HEK293T (cell line): ENCODE measurements around the gene AAK1.

Source experiments
- CTCF ChIA-PET: fragments of 350-600 bp; formaldehyde crosslinking; extraction: SDS; loops from one replicate; lab custom pipeline; 2021; ENCODE audit warnings: antibody characterized with exemption, inconsistent platforms; lab: Yijun Ruan, JAX
- POLR2A ChIA-PET: fragments of 350-600 bp; formaldehyde crosslinking; extraction: SDS; loops from one replicate; lab custom pipeline; 2020; ENCODE audit warnings: antibody characterized with exemption, inconsistent platforms; lab: Yijun Ruan, JAX
- DNase-seq: peaks from one replicate; pipeline ENCODE4 v3.0.0; 2012; ENCODE audit warnings: mixed read lengths; ENCODE audit errors: extremely low spot score
- ARNT ChIP-seq: fragments of 450-650 bp; IDR thresholded peaks from 2 replicates; pipeline ENCODE4 v1.6.1; 2017; ENCODE audit warnings: mild to moderate bottlenecking
- BHLHE40 ChIP-seq: fragments of 450-650 bp; IDR thresholded peaks from 2 replicates; pipeline ENCODE4 v1.6.1; 2016; ENCODE audit warnings: mild to moderate bottlenecking, moderate library complexity, borderline replicate concordance
- CTBP1 ChIP-seq: fragments of 450-650 bp; IDR thresholded peaks from 2 replicates; pipeline ENCODE4 v1.6.1; 2016; ENCODE audit warnings: borderline replicate concordance
- ELF4 ChIP-seq: fragments of 450-650 bp; IDR thresholded peaks from 2 replicates; pipeline ENCODE4 v1.6.1; 2017; ENCODE audit warnings: antibody characterized with exemption
- FOXA1 ChIP-seq: fragments of 450-650 bp; IDR thresholded peaks from 2 replicates; pipeline ENCODE4 v1.6.1; 2016; ENCODE audit warnings: mild to moderate bottlenecking
- FOXK2 ChIP-seq: fragments of 450-650 bp; IDR thresholded peaks from 2 replicates; pipeline ENCODE4 v1.6.1; 2016; ENCODE audit warnings: mild to moderate bottlenecking
- FOXM1 ChIP-seq: fragments of 450-650 bp; IDR thresholded peaks from 2 replicates; pipeline ENCODE4 v1.6.1; 2017; ENCODE audit warnings: mild to moderate bottlenecking, borderline replicate concordance
- HDGF ChIP-seq: fragments of 450-650 bp; IDR thresholded peaks from 2 replicates; pipeline ENCODE4 v1.6.1; 2017; ENCODE audit warnings: antibody characterized with exemption, borderline replicate concordance
- L3MBTL2 ChIP-seq: fragments of 450-650 bp; conservative IDR thresholded peaks from 2 replicates; pipeline ENCODE4 v1.6.1; 2016; ENCODE audit warnings: mild to moderate bottlenecking
- LEF1 ChIP-seq: fragments of 450-650 bp; IDR thresholded peaks from 2 replicates; pipeline ENCODE4 v1.6.1; 2017; ENCODE audit warnings: mild to moderate bottlenecking, borderline replicate concordance
- NFRKB ChIP-seq: fragments of 450-650 bp; IDR thresholded peaks from 2 replicates; pipeline ENCODE4 v1.6.1; 2016; ENCODE audit warnings: mild to moderate bottlenecking, moderate library complexity
- SP1 ChIP-seq: fragments of 450-650 bp; IDR thresholded peaks from 2 replicates; pipeline ENCODE4 v1.6.1; 2017
- SUZ12 ChIP-seq: fragments of 450-650 bp; IDR thresholded peaks from 2 replicates; pipeline ENCODE4 v1.6.1; 2016; ENCODE audit warnings: mild to moderate bottlenecking
- TARDBP ChIP-seq: fragments of 450-650 bp; IDR thresholded peaks from 2 replicates; pipeline ENCODE4 v1.6.1; 2016
- ZNF384 ChIP-seq: fragments of 450-650 bp; IDR thresholded peaks from 2 replicates; pipeline ENCODE4 v1.6.1; 2016
- TF ChIP-seq, protein P1 (sequence below): fragments of 450-650 bp; IDR thresholded peaks from 2 replicates; pipeline ENCODE4 v1.6.1; 2016

Gene AAK1

DNA sequence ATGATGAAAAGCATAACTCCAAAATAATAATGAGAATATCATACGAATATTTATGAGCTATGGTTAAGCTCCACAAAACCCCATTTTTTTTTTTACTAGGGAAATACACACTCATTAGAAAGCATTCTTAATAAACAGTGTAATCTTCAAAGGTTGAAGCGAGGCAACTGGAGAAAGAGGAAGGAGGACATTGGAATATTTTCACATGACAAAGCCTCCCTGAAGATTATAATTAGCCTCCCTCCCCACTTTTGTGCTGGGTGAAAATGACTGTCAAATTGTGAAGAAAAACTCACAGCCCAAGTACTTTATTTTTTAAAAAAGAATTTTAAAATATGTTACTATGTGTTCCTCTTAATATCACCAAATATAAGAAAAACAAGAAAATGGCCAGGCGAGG is 142.2 kb downstream of the AAK1 start:
- TF ChIP-seq, protein P1, sequence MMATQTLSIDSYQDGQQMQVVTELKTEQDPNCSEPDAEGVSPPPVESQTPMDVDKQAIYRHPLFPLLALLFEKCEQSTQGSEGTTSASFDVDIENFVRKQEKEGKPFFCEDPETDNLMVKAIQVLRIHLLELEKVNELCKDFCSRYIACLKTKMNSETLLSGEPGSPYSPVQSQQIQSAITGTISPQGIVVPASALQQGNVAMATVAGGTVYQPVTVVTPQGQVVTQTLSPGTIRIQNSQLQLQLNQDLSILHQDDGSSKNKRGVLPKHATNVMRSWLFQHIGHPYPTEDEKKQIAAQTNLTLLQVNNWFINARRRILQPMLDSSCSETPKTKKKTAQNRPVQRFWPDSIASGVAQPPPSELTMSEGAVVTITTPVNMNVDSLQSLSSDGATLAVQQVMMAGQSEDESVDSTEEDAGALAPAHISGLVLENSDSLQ = no peak
- TF ChIP-seq CTBP1 (no peak), ARNT (no peak), NFRKB (no peak), FOXK2 (no peak), BHLHE40 (no peak), LEF1 (no peak), FOXM1 (no peak), ZNF384 (no peak), SUZ12 (no peak), FOXA1 (no peak), SP1 (no peak), L3MBTL2 (no peak), HDGF (no peak), ELF4 (no peak), TARDBP (no peak)
- CTCF ChIA-PET = no interaction called here
- POLR2A ChIA-PET = no interaction called here
- DNase-seq = no peak

DNA sequence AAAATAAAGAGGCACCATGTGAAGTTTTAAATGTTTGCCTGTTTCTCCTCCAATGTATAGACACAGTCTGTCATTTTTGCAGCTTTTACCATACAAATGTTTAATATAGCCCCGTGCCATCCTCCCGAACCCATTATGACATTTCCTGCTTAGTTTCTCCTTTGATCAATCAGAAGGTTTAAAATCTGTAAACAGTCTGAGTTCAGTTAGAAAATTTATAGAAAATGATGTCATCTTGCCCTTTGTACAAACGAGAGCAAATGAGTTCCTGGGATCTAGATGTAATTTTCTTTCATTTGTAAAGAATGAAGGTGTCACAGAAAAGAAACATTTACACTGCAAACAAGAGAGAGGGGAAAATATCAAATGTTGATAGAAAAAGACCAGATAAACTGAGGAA is 143.6 kb downstream of the AAK1 start:
- no peak for DNase-seq
- POLR2A ChIA-PET = no interaction called here
- TF ChIP-seq TARDBP = no peak
- no peak for TF ChIP-seq LEF1
- no peak for TF ChIP-seq NFRKB
- no peak for TF ChIP-seq FOXM1
- no peak for TF ChIP-seq ELF4
- no peak for TF ChIP-seq ARNT
- no peak for TF ChIP-seq CTBP1
- TF ChIP-seq SUZ12 = no peak
- no peak for TF ChIP-seq HDGF
- no peak for TF ChIP-seq FOXK2
- no peak for TF ChIP-seq ZNF384
- CTCF ChIA-PET = no interaction called here

DNA sequence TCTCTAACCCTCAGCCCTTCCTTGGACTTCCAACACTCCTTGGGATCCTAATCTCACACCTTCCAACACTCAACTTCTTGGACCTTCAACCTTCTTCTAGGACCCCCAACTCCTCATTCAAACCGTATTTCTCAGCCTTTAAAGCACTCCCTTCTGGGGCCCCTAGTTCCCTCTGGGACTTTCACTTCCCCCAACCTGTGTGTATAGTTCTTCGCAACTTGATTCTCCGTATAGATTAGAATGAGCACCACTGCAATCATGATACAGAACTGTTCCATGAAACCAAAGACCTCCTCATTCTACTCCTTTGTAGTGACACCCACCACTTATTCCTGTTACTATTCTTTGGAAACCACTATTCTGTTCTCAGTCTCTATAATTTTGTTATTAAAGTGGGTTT is 144.3 kb downstream of the AAK1 start:
- TF ChIP-seq FOXK2 (no peak), BHLHE40 (no peak), L3MBTL2 (no peak), TARDBP (no peak), NFRKB (no peak), ARNT (no peak), FOXA1 (no peak), HDGF (no peak), SP1 (no peak), FOXM1 (no peak), ZNF384 (no peak), CTBP1 (no peak), SUZ12 (no peak), LEF1 (no peak), ELF4 (no peak)
- TF ChIP-seq, protein P1 = no peak
- CTCF ChIA-PET = no interaction called here
- no peak for DNase-seq
- POLR2A ChIA-PET = no interaction called here

DNA sequence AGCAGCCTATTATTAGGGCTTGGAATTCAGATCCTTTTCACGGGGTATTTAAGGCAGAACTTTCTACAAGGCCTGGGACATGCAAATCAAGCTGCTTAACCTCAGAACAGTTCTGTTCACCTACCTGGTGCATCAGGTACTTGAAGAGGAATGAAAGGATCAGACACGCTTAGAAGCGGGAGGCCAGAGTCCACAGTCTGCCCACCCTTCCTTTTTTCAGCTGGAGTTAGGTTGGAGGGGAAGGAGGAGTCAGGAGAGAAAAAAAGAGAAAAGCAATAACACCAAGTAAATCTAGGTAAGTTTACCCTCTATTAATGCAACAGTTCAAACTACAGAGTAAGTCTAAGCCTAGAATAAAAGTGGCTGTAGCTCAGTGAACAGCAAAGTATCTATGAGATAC is 147.7 kb downstream of the AAK1 start:
- no peak for TF ChIP-seq CTBP1
- TF ChIP-seq ZNF384 = no peak
- ChIA-PET CTCF (no interaction called here), POLR2A (no interaction called here)

DNA sequence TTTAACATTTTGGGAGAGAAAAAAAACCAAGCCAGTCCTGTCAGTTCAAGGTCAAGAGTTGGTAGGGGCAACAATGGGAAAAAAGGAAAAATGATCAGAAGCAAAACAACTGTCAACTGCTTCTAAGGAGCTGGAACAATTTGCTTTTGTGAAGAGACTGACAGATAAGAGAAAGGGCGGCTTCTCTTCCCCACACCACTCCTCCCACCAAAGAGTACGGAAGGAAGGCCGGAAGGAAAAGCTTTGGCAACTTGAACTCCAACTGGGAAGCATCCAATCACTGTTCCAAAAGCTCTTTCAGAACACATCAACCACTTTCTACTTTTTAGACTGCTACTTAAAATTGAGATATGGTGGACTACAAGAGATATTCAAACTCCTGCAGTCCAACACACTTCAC is 148.5 kb downstream of the AAK1 start:
- POLR2A ChIA-PET = no interaction called here
- TF ChIP-seq NFRKB (no peak), ARNT (no peak), ZNF384 (no peak), LEF1 (no peak), FOXK2 (no peak), TARDBP (no peak), CTBP1 (no peak), BHLHE40 (no peak), ELF4 (no peak), L3MBTL2 (no peak), FOXM1 (no peak), SP1 (no peak)
- TF ChIP-seq, protein P1 = no peak
- DNase-seq = no peak
- CTCF ChIA-PET = no interaction called here

More for the DNA sequence above, 147.7 kb downstream of the AAK1 start:
- DNase-seq = no peak

DNA sequence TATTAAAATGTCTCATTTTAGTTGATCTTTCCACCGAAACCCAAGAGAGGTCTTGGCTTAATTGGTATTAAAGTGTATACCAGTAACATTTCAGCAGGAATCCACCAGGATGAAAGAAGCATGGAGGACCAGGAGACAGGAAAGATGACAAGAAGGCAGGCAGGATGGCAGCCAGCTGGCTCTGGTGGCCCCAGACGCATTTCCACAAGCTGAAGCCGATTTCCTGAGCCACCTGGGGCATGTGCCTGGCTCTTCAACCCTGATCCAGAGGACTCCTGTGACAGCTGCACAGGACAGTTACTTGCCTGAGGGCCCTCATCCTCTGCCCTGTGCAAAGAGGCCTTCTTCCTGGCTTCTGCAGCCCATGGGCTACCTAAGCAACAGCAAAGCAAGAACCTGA is 149.4 kb downstream of the AAK1 start:
- TF ChIP-seq HDGF (no peak), SUZ12 (no peak), LEF1 (no peak)
- ChIA-PET CTCF (no interaction called here), POLR2A (no interaction called here)
- no peak for DNase-seq

DNA sequence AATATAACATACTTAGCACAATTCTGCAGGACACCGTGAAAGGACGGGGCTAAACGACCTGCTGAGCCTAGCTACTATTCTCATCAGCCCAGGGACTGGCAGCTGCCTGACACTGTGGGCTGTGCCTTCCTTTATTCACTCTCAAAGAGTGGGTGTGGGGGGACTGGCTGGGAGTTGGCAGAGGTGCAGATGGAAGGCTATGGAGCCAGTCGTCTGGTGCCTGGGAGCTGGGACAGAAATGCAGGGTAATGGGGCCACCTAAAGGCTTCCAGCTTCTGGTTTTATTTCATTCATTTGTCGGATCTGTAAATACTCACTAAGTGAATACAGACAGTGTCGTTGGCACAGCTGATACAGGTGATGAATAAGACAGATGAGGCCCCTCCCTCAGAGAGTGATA is 150.3 kb downstream of the AAK1 start:
- ChIA-PET CTCF (no interaction called here), POLR2A (no interaction called here)
- no peak for DNase-seq
- no peak for TF ChIP-seq ZNF384
- no peak for TF ChIP-seq FOXK2
- TF ChIP-seq SUZ12 = no peak
- no peak for TF ChIP-seq HDGF
- no peak for TF ChIP-seq SP1
- TF ChIP-seq FOXM1 = no peak
- no peak for TF ChIP-seq TARDBP
- TF ChIP-seq L3MBTL2 = no peak
- no peak for TF ChIP-seq NFRKB
- TF ChIP-seq LEF1 = no peak
- no peak for TF ChIP-seq ELF4
- no peak for TF ChIP-seq FOXA1
- TF ChIP-seq, protein P1 = no peak
- TF ChIP-seq CTBP1 = no peak
